ENCODE measurements around the gene TBCK. TPM values are rescaled to one million over a fixed set of nuclear protein-coding genes. Genes with fewer than 3 reads are reported as not detected.

TBCK gene
- total and polyA plus RNA-seq, 2 donors (not counting 3 experiments of a cell fraction or from before 2014, with no cell fraction given): 18.2 to 38.6 TPM

- no peaks in the 10 kb centered on the region for H3K79me2 ChIP-seq (ENCODE audit: control insufficient read depth, insufficient read depth, low read length)
- dilution Hi-C loops (cut with MboI; ENCODE audit: extremely low pct_ligation_motif_present, low sequenced_read_pairs) (no loop called here), intact Hi-C loops (cut with micrococcal nuclease) (no loop called here)
- no peaks in the 10 kb centered on the region for H3K36me3 ChIP-seq (ENCODE audit: control insufficient read depth in 2 of 2, extremely low read depth in 1 of 2, insufficient read depth in 2 of 2, low read length in 2 of 2)
- no peak overlapping the region for H2AFZ ChIP-seq (ENCODE audit: low read depth, low read length)
- no peak for DNase-seq (ENCODE audit: low read depth, low spot score)
- TF ChIP-seq GATA2 (IDR thresholded peaks at IDR 0.05; ENCODE audit: insufficient read depth, insufficient read length, low read depth, low read length): no peak
- TF ChIP-seq MYC (IDR thresholded peaks at IDR 0.05; ENCODE audit: low read depth, low read length): no peak
- no peak for TF ChIP-seq JUN (IDR thresholded peaks at IDR 0.05; ENCODE audit: borderline replicate concordance, insufficient read depth, insufficient read length, low read depth)
- TF ChIP-seq POLR2AphosphoS5 (IDR thresholded peaks at IDR 0.05; ENCODE audit: insufficient read depth, low read depth, low read length): no peak
- no peak for TF ChIP-seq POLR2A (IDR thresholded peaks at IDR 0.05; ENCODE audit: low read depth, low read length)
- TF ChIP-seq, protein P1, sequence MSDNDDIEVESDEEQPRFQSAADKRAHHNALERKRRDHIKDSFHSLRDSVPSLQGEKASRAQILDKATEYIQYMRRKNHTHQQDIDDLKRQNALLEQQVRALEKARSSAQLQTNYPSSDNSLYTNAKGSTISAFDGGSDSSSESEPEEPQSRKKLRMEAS (IDR thresholded peaks at IDR 0.05; ENCODE audit: insufficient read depth, insufficient read length): no peak
- no peak for TF ChIP-seq FOS (IDR thresholded peaks at IDR 0.05; ENCODE audit: borderline replicate concordance, insufficient read depth, low read length)
- TF ChIP-seq, protein P2, sequence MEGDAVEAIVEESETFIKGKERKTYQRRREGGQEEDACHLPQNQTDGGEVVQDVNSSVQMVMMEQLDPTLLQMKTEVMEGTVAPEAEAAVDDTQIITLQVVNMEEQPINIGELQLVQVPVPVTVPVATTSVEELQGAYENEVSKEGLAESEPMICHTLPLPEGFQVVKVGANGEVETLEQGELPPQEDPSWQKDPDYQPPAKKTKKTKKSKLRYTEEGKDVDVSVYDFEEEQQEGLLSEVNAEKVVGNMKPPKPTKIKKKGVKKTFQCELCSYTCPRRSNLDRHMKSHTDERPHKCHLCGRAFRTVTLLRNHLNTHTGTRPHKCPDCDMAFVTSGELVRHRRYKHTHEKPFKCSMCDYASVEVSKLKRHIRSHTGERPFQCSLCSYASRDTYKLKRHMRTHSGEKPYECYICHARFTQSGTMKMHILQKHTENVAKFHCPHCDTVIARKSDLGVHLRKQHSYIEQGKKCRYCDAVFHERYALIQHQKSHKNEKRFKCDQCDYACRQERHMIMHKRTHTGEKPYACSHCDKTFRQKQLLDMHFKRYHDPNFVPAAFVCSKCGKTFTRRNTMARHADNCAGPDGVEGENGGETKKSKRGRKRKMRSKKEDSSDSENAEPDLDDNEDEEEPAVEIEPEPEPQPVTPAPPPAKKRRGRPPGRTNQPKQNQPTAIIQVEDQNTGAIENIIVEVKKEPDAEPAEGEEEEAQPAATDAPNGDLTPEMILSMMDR (IDR thresholded peaks at IDR 0.05; ENCODE audit: extremely low read depth in 1 of 2, insufficient read depth in 1 of 2, low read depth in 1 of 2, low read length in 2 of 2): no peak
- no peak for TF ChIP-seq EZH2 (IDR thresholded peaks at IDR 0.05; ENCODE audit: borderline replicate concordance, low read depth, low read length, severe bottlenecking)
- no peak overlapping the region for H3K4me2 ChIP-seq (ENCODE audit: insufficient read depth, low read length)
- no peak overlapping the region for H3K27ac ChIP-seq (ENCODE audit: insufficient read depth, low read depth, low read length)
- BruUV-seq (replicated peaks): no TSS peak
- H3K9ac ChIP-seq (replicated peaks; ENCODE audit: extremely low read depth, insufficient read depth, low read length): no peak overlapping the region
- H3K9me1 ChIP-seq (replicated peaks; ENCODE audit: control insufficient read depth, extremely low read depth, insufficient read depth, low read length): no peaks in the 10 kb centered on the region
- no peaks in the 10 kb centered on the region for H3K9me3 ChIP-seq (replicated peaks; ENCODE audit: control insufficient read depth, insufficient read depth, low read length)
- H3K4me3 ChIP-seq (replicated peaks in 1 of 3; ENCODE audit: insufficient read depth in 1 of 3, low read depth in 1 of 3, low read length in 3 of 3): no peak overlapping the region
- no peaks in the 10 kb centered on the region for H3K4me1 ChIP-seq (ENCODE audit: control insufficient read depth, extremely low read depth, insufficient read depth, low read length)
- H4K20me1 ChIP-seq (replicated peaks; ENCODE audit: control insufficient read depth, extremely low read depth, insufficient read depth, low read length): no peaks in the 10 kb centered on the region
- POLR2A ChIA-PET: no interaction called here
- CTCF ChIA-PET: no interaction called here
- H3K27me3 ChIP-seq (ENCODE audit: control insufficient read depth in 2 of 2, insufficient read depth in 2 of 2, low read length in 2 of 2): no peaks in the 10 kb centered on the region
- FAIRE-seq: no peak
These were observed 210.3 kb downstream of the TBCK start for GRCh38 chr4:106105697-106106096.
